Islet precursor cell (in vitro differentiated cells): ENCODE results near the gene MPZL1.

ENCODE experiments used
- DNase-seq: peaks from one replicate; pipeline ENCODE4 v3.0.0-alpha.2; 2018

MPZL1 gene

GRCh38 chr1:167695756-167696561, 25.8 kb upstream of the MPZL1 start:
- no peak for DNase-seq

GRCh38 chr1:167697667-167698141, 24.1 kb upstream of the MPZL1 start:
- DNase-seq: peak; percentile 34

- DNase-seq: peak; percentile 39
Observed at GRCh38 chr1:167698313-167698712, 23.5 kb upstream of the MPZL1 start.

GRCh38 chr1:167701510-167701909, 20.3 kb upstream of the MPZL1 start:
- peak; percentile 12 for DNase-seq

- DNase-seq: peak; percentile 46
Observed at GRCh38 chr1:167703557-167703956, 18.2 kb upstream of the MPZL1 start.

GRCh38 chr1:167704715-167705114, 17.1 kb upstream of the MPZL1 start:
- no peak for DNase-seq

- DNase-seq: no peak
Observed at GRCh38 chr1:167705250-167705649, 16.5 kb upstream of the MPZL1 start.

- DNase-seq: peak; percentile 22
Observed at GRCh38 chr1:167706363-167706762, 15.4 kb upstream of the MPZL1 start.

GRCh38 chr1:167706931-167707877, 14.6 kb upstream of the MPZL1 start:
- DNase-seq: no peak

- no peak for DNase-seq
Observed at GRCh38 chr1:167707942-167708341, 13.8 kb upstream of the MPZL1 start.

GRCh38 chr1:167708940-167709389, 12.8 kb upstream of the MPZL1 start:
- DNase-seq: no peak

GRCh38 chr1:167710836-167711235, 10.9 kb upstream of the MPZL1 start:
- DNase-seq: no peak

- DNase-seq: no peak
Observed at GRCh38 chr1:167711797-167712196, 10.0 kb upstream of the MPZL1 start.

GRCh38 chr1:167713330-167714081, 8.3 kb upstream of the MPZL1 start:
- DNase-seq: no peak

GRCh38 chr1:167714098-167714438, 7.7 kb upstream of the MPZL1 start:
- DNase-seq: no peak

GRCh38 chr1:167714439-167715156, 7.2 kb upstream of the MPZL1 start:
- peak; percentile 94 for DNase-seq

- DNase-seq: peak; percentile 93
Observed at GRCh38 chr1:167715157-167715999, 6.4 kb upstream of the MPZL1 start.

GRCh38 chr1:167716000-167716271, 5.8 kb upstream of the MPZL1 start:
- DNase-seq: no peak

GRCh38 chr1:167717351-167717750, 4.4 kb upstream of the MPZL1 start:
- no peak for DNase-seq

- peak; percentile 67 for DNase-seq
Observed at GRCh38 chr1:167718914-167719691, 2.7 kb upstream of the MPZL1 start.
